Measurements from ENCODE around the gene PHPT1. TPM values are rescaled to one million over a fixed set of nuclear protein-coding genes. Genes with fewer than 3 reads are reported as not detected.

Gene PHPT1
- total and polyA plus RNA-seq, 11 donors = 225 to 717 (median 266) TPM

DNA sequence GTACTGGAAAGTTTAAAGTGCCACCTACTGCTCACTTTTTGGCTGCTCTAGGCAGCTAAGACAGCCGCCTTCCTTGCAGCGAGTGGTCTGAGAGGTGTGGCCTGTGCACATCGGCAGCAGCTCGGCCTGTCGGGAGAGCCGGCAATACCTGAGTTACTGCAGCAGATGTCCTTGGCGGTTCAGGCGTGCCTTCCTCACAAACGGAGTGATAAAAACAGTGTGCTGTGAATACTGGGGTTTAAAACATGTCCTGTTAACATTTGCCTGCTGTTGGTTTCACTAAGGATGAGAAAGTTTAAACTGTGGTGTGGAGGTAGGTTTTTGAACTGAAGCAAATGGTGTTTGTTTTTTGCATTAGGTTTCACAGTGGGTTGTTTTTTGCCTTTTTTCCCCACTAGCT, 50.0 kb downstream of the PHPT1 start:
- peak overlapping the region in 1 of 12 donors; percentile 2 for H3K27ac ChIP-seq
- no peaks in the 10 kb centered on the region for H3K9me3 ChIP-seq
- no peak overlapping the region for H3K4me3 ChIP-seq
- H3K4me1 ChIP-seq = peaks cover 0 to 36% (median 32%) of the 10 kb centered on the region in 12 donors
- no peak for ATAC-seq
- TF ChIP-seq POLR2A (IDR thresholded peaks at IDR 0.05) = no peak
- TF ChIP-seq, protein P1, sequence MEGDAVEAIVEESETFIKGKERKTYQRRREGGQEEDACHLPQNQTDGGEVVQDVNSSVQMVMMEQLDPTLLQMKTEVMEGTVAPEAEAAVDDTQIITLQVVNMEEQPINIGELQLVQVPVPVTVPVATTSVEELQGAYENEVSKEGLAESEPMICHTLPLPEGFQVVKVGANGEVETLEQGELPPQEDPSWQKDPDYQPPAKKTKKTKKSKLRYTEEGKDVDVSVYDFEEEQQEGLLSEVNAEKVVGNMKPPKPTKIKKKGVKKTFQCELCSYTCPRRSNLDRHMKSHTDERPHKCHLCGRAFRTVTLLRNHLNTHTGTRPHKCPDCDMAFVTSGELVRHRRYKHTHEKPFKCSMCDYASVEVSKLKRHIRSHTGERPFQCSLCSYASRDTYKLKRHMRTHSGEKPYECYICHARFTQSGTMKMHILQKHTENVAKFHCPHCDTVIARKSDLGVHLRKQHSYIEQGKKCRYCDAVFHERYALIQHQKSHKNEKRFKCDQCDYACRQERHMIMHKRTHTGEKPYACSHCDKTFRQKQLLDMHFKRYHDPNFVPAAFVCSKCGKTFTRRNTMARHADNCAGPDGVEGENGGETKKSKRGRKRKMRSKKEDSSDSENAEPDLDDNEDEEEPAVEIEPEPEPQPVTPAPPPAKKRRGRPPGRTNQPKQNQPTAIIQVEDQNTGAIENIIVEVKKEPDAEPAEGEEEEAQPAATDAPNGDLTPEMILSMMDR (IDR thresholded peaks at IDR 0.05) = no peak
- intact Hi-C loops (cut with DNase I) = no loop called here
- H3K27me3 ChIP-seq = no peaks in the 10 kb centered on the region
- WGBS, 4 donors = 57 to 76% (median 68%) methylated on average over 9 of the region's 9 CpGs
- DNase-seq = no peak
- H3K36me3 ChIP-seq = peaks cover 0 to 36% (median 26%) of the 10 kb centered on the region in 9 donors

DNA sequence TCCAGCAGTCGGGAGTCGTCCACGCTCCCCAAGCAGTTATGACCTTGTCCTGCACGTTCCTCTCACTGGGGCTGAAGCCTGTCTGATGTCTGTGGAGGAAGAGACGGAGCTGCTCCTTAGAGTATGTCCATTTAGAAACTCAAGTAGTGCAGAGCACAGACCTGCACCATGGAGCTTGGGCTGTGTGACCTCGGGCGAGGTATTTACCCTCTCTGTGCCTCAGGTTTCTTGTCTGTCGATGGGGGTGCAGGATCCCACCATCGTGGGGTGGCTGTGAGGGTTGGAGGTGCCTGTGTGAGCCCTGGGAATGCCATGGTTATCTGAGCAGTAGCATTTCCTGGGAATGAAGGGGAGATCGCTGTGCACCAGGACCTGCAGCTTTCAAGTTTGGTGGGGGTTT, 51.3 kb downstream of the PHPT1 start:
- H3K9me3 ChIP-seq = no peaks in the 10 kb centered on the region
- no peak overlapping the region for H3K4me3 ChIP-seq
- peaks cover 0 to 37% (median 32%) of the 10 kb centered on the region in 12 donors for H3K4me1 ChIP-seq
- intact Hi-C loops (cut with DNase I) = loop anchor here in 3 of 10 donors (5.0 kb wide), 2 partner anchors 37 to 42 kb away; partner anchors contain the start of gene FBXW5 (in 2 of the 3)
- H3K27me3 ChIP-seq = no peaks in the 10 kb centered on the region
- WGBS, 4 donors = 90 to 94% (median 92%) methylated on average over 6 to 10 of the region's 10 CpGs
- H3K27ac ChIP-seq = peak overlapping the region in 6 of 12 donors; percentile 64 to 94 (median 82)
- no peak for DNase-seq
- no peak for TF ChIP-seq POLR2A (IDR thresholded peaks at IDR 0.05)
- TF ChIP-seq, protein P1 (IDR thresholded peaks at IDR 0.05) = no peak
- no peak for ATAC-seq
- peaks cover 0 to 32% (median 27%) of the 10 kb centered on the region in 9 donors for H3K36me3 ChIP-seq

Small RNA genes lying within 50 kb of the gene (microRNA-seq; reads per million reads assigned to microRNA genes)
- 0 reads per million in 4 donors for gene MIR4292
- gene MIR4479 = 0.13 to 1.8 (median 0.70) reads per million in 4 donors

Other genes with a start within 250 kb of the PHPT1 start
- 100 to 1,000 TPM in 2 of 9 donors, 10 to 100 TPM in 7; 56.4 to 142 (median 94.0) TPM for gene EGFL7, start 186.5 kb upstream of the PHPT1 start, total RNA-seq
- 100 to 1,000 TPM; 103 to 137 TPM for gene EGFL7, start 186.5 kb upstream of the PHPT1 start, polyA plus RNA-seq
- 10 to 100 TPM; 52.4 to 90.7 (median 62.5) TPM for gene AGPAT2, start 162.0 kb upstream of the PHPT1 start, total RNA-seq
- gene AGPAT2, start 162.0 kb upstream of the PHPT1 start, polyA plus RNA-seq = 100 to 1,000 TPM in 1 of 2 donors, 10 to 100 TPM in 1; 88.8 to 122 TPM
- 10 to 100 TPM; 14.4 to 46.3 (median 19.8) TPM for gene DIPK1B, start 136.8 kb upstream of the PHPT1 start, total RNA-seq
- gene DIPK1B, start 136.8 kb upstream of the PHPT1 start, polyA plus RNA-seq = 10 to 100 TPM; 18.1 to 24.4 TPM
- 10 to 100 TPM in 5 of 9 donors, 1 to 10 TPM in 2, under 1 TPM in 2; 0.50 to 21.5 (median 10.1) TPM for gene LCN10, start 106.5 kb upstream of the PHPT1 start, total RNA-seq
- 10 to 100 TPM; 15.7 to 40.7 TPM for gene LCN10, start 106.5 kb upstream of the PHPT1 start, polyA plus RNA-seq
- 10 to 100 TPM in 5 of 9 donors, 1 to 10 TPM in 3, under 1 TPM in 1; 0.81 to 58.7 (median 15.8) TPM for gene LCN6, start 100.9 kb upstream of the PHPT1 start, total RNA-seq
- 100 to 1,000 TPM in 1 of 2 donors, 10 to 100 TPM in 1; 46.1 to 101 TPM for gene LCN6, start 100.9 kb upstream of the PHPT1 start, polyA plus RNA-seq
- gene LCN8, start 91.2 kb upstream of the PHPT1 start, total RNA-seq = not detected
- not detected for gene LCN8, start 91.2 kb upstream of the PHPT1 start, polyA plus RNA-seq
- gene LCN15, start 84.9 kb upstream of the PHPT1 start, total RNA-seq = 1 to 10 TPM in 3 of 9 donors, under 1 TPM in 2, not detected in 4; 0.64 to 2.8 (median 1.2) TPM
- 1 to 10 TPM in 1 of 2 donors, under 1 TPM in 1; 0.65 to 2.4 TPM for gene LCN15, start 84.9 kb upstream of the PHPT1 start, polyA plus RNA-seq
- gene TMEM141, start 58.1 kb upstream of the PHPT1 start, total RNA-seq = 100 to 1,000 TPM in 1 of 9 donors, 10 to 100 TPM in 8; 45.6 to 122 (median 63.3) TPM
- 100 to 1,000 TPM in 1 of 2 donors, 10 to 100 TPM in 1; 86.1 to 116 TPM for gene TMEM141, start 58.1 kb upstream of the PHPT1 start, polyA plus RNA-seq
- gene CCDC183, start 53.1 kb upstream of the PHPT1 start, total RNA-seq = 1 to 10 TPM in 7 of 9 donors, under 1 TPM in 2; 0.64 to 3.8 (median 1.4) TPM
- gene CCDC183, start 53.1 kb upstream of the PHPT1 start, polyA plus RNA-seq = 1 to 10 TPM in 1 of 2 donors, under 1 TPM in 1; 0.32 to 4.7 TPM
- gene RABL6, start 41.5 kb upstream of the PHPT1 start, total RNA-seq = 10 to 100 TPM; 59.4 to 82.2 (median 71.6) TPM
- gene RABL6, start 41.5 kb upstream of the PHPT1 start, polyA plus RNA-seq = 10 to 100 TPM; 63.5 to 90.8 TPM
- gene AJM1, start 6.9 kb upstream of the PHPT1 start, total RNA-seq = 1 to 10 TPM; 2.6 to 7.0 (median 6.2) TPM
- 1 to 10 TPM; 2.8 to 5.5 TPM for gene AJM1, start 6.9 kb upstream of the PHPT1 start, polyA plus RNA-seq
- 1 to 10 TPM; 2.9 to 8.3 (median 6.1) TPM for gene MAMDC4, start 2.9 kb downstream of the PHPT1 start, total RNA-seq
- gene MAMDC4, start 2.9 kb downstream of the PHPT1 start, polyA plus RNA-seq = 10 to 100 TPM in 1 of 2 donors, 1 to 10 TPM in 1; 4.5 to 14.9 TPM
- gene EDF1, start 16.9 kb downstream of the PHPT1 start, total RNA-seq = 100 to 1,000 TPM; 289 to 467 (median 341) TPM
- gene EDF1, start 16.9 kb downstream of the PHPT1 start, polyA plus RNA-seq = 100 to 1,000 TPM; 454 to 605 TPM
- gene TRAF2, start 37.1 kb downstream of the PHPT1 start, total RNA-seq = 10 to 100 TPM in 3 of 9 donors, 1 to 10 TPM in 6; 6.3 to 14.7 (median 9.1) TPM
- 10 to 100 TPM; 10.6 to 28.3 TPM for gene TRAF2, start 37.1 kb downstream of the PHPT1 start, polyA plus RNA-seq
- 100 to 1,000 TPM; 110 to 388 (median 147) TPM for gene FBXW5, start 95.3 kb downstream of the PHPT1 start, total RNA-seq
- gene FBXW5, start 95.3 kb downstream of the PHPT1 start, polyA plus RNA-seq = 100 to 1,000 TPM; 189 to 206 TPM
- gene C8G, start 95.8 kb downstream of the PHPT1 start, total RNA-seq = 1 to 10 TPM in 7 of 9 donors, not detected in 2; 1.2 to 3.7 (median 1.5) TPM
- 1 to 10 TPM; 1.0 to 3.1 TPM for gene C8G, start 95.8 kb downstream of the PHPT1 start, polyA plus RNA-seq
- 10 to 100 TPM in 2 of 9 donors, 1 to 10 TPM in 7; 1.9 to 23.7 (median 6.4) TPM for gene LCN12, start 102.9 kb downstream of the PHPT1 start, total RNA-seq
- gene LCN12, start 102.9 kb downstream of the PHPT1 start, polyA plus RNA-seq = 1 to 10 TPM in 1 of 2 donors, under 1 TPM in 1; 0.46 to 3.9 TPM
- 1,000 to 10,000 TPM; 1,152 to 4,769 (median 3,109) TPM for gene PTGDS, start 128.1 kb downstream of the PHPT1 start, total RNA-seq
- 1,000 to 10,000 TPM; 2,982 to 5,295 TPM for gene PTGDS, start 128.1 kb downstream of the PHPT1 start, polyA plus RNA-seq
- 10 to 100 TPM in 2 of 9 donors, 1 to 10 TPM in 5, under 1 TPM in 2; 0.16 to 14.9 (median 2.7) TPM for gene LCNL1, start 133.6 kb downstream of the PHPT1 start, total RNA-seq
- 1 to 10 TPM in 1 of 2 donors, under 1 TPM in 1; 0.14 to 5.8 TPM for gene LCNL1, start 133.6 kb downstream of the PHPT1 start, polyA plus RNA-seq
- 10 to 100 TPM; 15.0 to 35.3 (median 19.4) TPM for gene PAXX, start 143.0 kb downstream of the PHPT1 start, total RNA-seq
- gene PAXX, start 143.0 kb downstream of the PHPT1 start, polyA plus RNA-seq = 10 to 100 TPM; 31.2 to 57.3 TPM
- 10 to 100 TPM in 1 of 9 donors, 1 to 10 TPM in 8; 1.5 to 16.7 (median 5.0) TPM for gene CLIC3, start 147.2 kb downstream of the PHPT1 start, total RNA-seq
- gene CLIC3, start 147.2 kb downstream of the PHPT1 start, polyA plus RNA-seq = 10 to 100 TPM in 1 of 2 donors, 1 to 10 TPM in 1; 3.9 to 11.3 TPM
- 10 to 100 TPM; 19.1 to 44.3 (median 33.4) TPM for gene ABCA2, start 178.8 kb downstream of the PHPT1 start, total RNA-seq
- 10 to 100 TPM; 13.1 to 30.6 TPM for gene ABCA2, start 178.8 kb downstream of the PHPT1 start, polyA plus RNA-seq
- gene FUT7, start 182.7 kb downstream of the PHPT1 start, total RNA-seq = under 1 TPM in 2 of 9 donors, not detected in 7; 0.15 to 0.48 TPM
- gene FUT7, start 182.7 kb downstream of the PHPT1 start, polyA plus RNA-seq = under 1 TPM in 1 of 2 donors, not detected in 1; 0.17 TPM
- gene NPDC1, start 196.8 kb downstream of the PHPT1 start, total RNA-seq = 100 to 1,000 TPM in 1 of 9 donors, 10 to 100 TPM in 8; 45.1 to 114 (median 55.1) TPM
- 10 to 100 TPM; 38.4 to 71.7 TPM for gene NPDC1, start 196.8 kb downstream of the PHPT1 start, polyA plus RNA-seq
- gene ENTPD2, start 204.7 kb downstream of the PHPT1 start, total RNA-seq = 1 to 10 TPM in 8 of 9 donors, under 1 TPM in 1; 0.85 to 2.9 (median 1.2) TPM
- 1 to 10 TPM in 1 of 2 donors, under 1 TPM in 1; 0.50 to 1.2 TPM for gene ENTPD2, start 204.7 kb downstream of the PHPT1 start, polyA plus RNA-seq
- 1 to 10 TPM in 1 of 9 donors, under 1 TPM in 8; 0.09 to 2.0 (median 0.20) TPM for gene SAPCD2, start 221.1 kb downstream of the PHPT1 start, total RNA-seq
- gene SAPCD2, start 221.1 kb downstream of the PHPT1 start, polyA plus RNA-seq = under 1 TPM; 0.15 to 0.22 TPM
- gene UAP1L1, start 228.1 kb downstream of the PHPT1 start, total RNA-seq = 10 to 100 TPM in 4 of 9 donors, 1 to 10 TPM in 5; 5.9 to 15.1 (median 9.4) TPM
- 10 to 100 TPM in 1 of 2 donors, 1 to 10 TPM in 1; 3.9 to 12.4 TPM for gene UAP1L1, start 228.1 kb downstream of the PHPT1 start, polyA plus RNA-seq
- 10 to 100 TPM; 17.6 to 40.6 (median 21.7) TPM for gene MAN1B1, start 237.6 kb downstream of the PHPT1 start, total RNA-seq
- 10 to 100 TPM; 26.7 to 29.5 TPM for gene MAN1B1, start 237.6 kb downstream of the PHPT1 start, polyA plus RNA-seq